ENCODE measurements around the gene CTNNA3. TPM values are rescaled to one million over a fixed set of nuclear protein-coding genes. Genes with fewer than 3 reads are reported as not detected.

CTNNA3 gene
- total and polyA plus RNA-seq, 7 donors: 0.85 to 66.2 (median 28.1) TPM

DNA sequence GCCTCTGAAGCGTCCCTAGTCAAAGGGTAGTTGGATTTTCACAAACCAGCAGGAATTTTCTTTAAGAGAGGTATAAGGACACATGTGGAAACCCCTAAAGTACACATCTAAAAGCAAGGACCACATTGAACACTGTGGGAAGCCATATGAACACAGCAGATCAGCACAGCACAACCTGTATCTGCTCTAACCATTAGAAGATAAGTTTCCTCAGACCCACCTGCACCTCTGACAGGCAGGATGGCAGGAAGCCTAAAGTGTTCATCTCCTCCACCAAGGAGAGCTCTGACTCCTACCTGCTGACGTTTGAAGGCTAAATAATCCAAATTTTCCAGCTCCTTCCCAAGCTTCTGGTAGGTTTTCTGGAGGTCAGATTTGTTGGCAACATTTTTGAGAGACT lies 174.4 kb downstream of the CTNNA3 start:
- H3K27me3 ChIP-seq (ENCODE audit: insufficient read depth in 3 of 3, low read length in 2 of 3): no peaks in the 10 kb centered on the region
- ATAC-seq: peak in 1 of 4 donors; percentile 21
- no peak overlapping the region for H3K4me3 ChIP-seq
- H3K4me1 ChIP-seq: no peaks in the 10 kb centered on the region
- H3K27ac ChIP-seq: no peak overlapping the region
- intact Hi-C loops (cut with DNase I): no loop called here
- 46 to 62% (median 52%) methylated on average over 2 of the region's 2 CpGs for WGBS, 3 donors
- peaks cover 0 to 6% of the 10 kb centered on the region in 2 donors for H3K36me3 ChIP-seq (ENCODE audit: insufficient read depth in 1 of 2, low read depth in 1 of 2)
- no peak for DNase-seq
- H3K9me3 ChIP-seq: no peaks in the 10 kb centered on the region
- TF ChIP-seq, protein P1, sequence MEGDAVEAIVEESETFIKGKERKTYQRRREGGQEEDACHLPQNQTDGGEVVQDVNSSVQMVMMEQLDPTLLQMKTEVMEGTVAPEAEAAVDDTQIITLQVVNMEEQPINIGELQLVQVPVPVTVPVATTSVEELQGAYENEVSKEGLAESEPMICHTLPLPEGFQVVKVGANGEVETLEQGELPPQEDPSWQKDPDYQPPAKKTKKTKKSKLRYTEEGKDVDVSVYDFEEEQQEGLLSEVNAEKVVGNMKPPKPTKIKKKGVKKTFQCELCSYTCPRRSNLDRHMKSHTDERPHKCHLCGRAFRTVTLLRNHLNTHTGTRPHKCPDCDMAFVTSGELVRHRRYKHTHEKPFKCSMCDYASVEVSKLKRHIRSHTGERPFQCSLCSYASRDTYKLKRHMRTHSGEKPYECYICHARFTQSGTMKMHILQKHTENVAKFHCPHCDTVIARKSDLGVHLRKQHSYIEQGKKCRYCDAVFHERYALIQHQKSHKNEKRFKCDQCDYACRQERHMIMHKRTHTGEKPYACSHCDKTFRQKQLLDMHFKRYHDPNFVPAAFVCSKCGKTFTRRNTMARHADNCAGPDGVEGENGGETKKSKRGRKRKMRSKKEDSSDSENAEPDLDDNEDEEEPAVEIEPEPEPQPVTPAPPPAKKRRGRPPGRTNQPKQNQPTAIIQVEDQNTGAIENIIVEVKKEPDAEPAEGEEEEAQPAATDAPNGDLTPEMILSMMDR (IDR thresholded peaks at IDR 0.05): no peak

DNA sequence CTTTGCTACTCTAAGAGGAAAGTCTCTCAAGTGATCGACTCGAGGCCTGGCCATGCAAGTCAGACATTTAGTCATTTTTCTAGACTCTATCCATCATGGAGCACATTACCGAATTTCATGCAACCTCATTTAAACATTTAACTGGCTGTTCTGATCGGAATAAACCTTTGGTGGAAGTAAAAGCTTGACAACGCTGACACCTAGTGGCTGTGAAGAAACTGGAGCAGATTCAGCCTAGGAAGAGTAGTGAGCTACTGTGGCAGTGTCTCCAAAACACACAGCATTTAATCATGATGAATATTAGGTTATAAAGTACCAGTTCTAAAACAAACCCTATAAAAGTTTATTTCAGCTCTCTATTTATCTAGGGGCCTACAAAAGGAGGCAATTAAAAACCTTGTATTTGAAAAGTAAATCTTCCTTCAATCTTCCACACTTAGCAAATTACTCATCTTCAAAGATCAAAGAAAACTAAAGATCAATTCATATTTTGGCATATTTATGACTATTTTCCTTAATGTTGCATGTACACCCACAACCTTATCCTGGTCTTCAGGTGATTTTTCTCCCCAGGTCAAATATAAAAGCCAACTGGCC lies 175.0 kb downstream of the CTNNA3 start:
- Histone ChIP-seq H3K27me3 (ENCODE audit: insufficient read depth in 3 of 3, low read length in 2 of 3) (no peaks in the 10 kb centered on the region), H3K36me3 (ENCODE audit: insufficient read depth in 1 of 2, low read depth in 1 of 2) (peaks cover 0 to 6% of the 10 kb centered on the region in 2 donors), H3K9me3 (no peaks in the 10 kb centered on the region), H3K4me1 (no peaks in the 10 kb centered on the region), H3K4me3 (no peak overlapping the region), H3K27ac (no peak overlapping the region)
- DNase-seq (no peak), ATAC-seq (peak; percentile 73 to 95 (median 80))
- TF ChIP-seq, protein P1 (IDR thresholded peaks at IDR 0.05): peak; percentile 78
- intact Hi-C loops (cut with DNase I): no loop called here
- WGBS, 3 donors: 4 to 6% (median 4%) methylated on average over 5 of the region's 5 CpGs

DNA sequence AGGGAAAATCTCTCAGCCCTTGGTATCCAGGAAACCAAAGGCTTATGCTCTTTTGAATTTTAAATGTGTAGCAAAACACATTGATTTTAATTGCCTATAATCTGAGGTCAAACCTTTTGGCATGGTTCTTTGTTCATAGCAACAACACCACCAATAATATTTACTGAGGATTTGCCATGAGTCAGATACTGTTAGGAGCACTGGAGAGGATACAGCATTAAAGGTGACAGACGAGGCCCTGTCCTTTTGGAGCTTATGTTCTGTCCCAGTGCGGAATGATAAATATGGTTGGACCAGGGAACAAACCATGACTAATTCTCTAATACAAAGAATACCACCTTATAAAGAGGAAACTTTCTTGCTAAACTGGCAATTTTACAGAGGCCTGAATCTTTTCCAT lies 176.6 kb downstream of the CTNNA3 start:
- Histone ChIP-seq H3K27me3 (ENCODE audit: insufficient read depth in 3 of 3, low read length in 2 of 3) (no peaks in the 10 kb centered on the region), H3K9me3 (no peaks in the 10 kb centered on the region), H3K4me3 (no peak overlapping the region), H3K36me3 (ENCODE audit: insufficient read depth in 1 of 2, low read depth in 1 of 2) (peaks cover 0 to 6% of the 10 kb centered on the region in 2 donors), H3K4me1 (no peaks in the 10 kb centered on the region), H3K27ac (no peak overlapping the region)
- peak in 1 of 4 donors; percentile 40 for ATAC-seq
- WGBS, 3 donors: 45 to 78% (median 55%) methylated on average over 2 of the region's 2 CpGs
- intact Hi-C loops (cut with DNase I): no loop called here
- TF ChIP-seq, protein P1 (IDR thresholded peaks at IDR 0.05): no peak
- DNase-seq: no peak

DNA sequence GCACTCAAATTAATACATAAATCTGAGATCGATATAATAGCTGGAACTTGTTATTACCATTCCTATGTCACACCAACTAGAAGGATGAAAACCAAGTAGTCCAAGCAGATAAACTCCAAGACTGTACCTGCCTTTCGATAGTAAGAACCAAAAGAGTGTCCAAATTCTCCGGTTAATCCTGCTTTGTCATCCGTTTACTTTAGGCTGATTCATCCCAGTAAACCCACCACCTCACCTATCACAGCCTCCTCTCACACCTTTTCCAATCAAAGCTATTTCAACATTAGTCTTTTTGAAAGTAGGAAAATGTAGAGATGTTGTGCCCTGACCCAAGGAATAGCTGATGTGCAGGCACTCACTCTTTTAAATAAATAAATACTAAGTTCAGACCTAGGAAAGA lies 177.2 kb downstream of the CTNNA3 start:
- Histone ChIP-seq H3K9me3 (no peaks in the 10 kb centered on the region), H3K36me3 (ENCODE audit: insufficient read depth in 1 of 2, low read depth in 1 of 2) (peaks cover 0 to 6% of the 10 kb centered on the region in 2 donors), H3K4me1 (no peaks in the 10 kb centered on the region), H3K27me3 (ENCODE audit: insufficient read depth in 3 of 3, low read length in 2 of 3) (no peaks in the 10 kb centered on the region), H3K27ac (no peak overlapping the region), H3K4me3 (no peak overlapping the region)
- 78 to 87% (median 84%) methylated on average over 4 of the region's 4 CpGs for WGBS, 3 donors
- intact Hi-C loops (cut with DNase I): no loop called here
- ATAC-seq (no peak), DNase-seq (no peak)
- TF ChIP-seq, protein P1 (IDR thresholded peaks at IDR 0.05): no peak

DNA sequence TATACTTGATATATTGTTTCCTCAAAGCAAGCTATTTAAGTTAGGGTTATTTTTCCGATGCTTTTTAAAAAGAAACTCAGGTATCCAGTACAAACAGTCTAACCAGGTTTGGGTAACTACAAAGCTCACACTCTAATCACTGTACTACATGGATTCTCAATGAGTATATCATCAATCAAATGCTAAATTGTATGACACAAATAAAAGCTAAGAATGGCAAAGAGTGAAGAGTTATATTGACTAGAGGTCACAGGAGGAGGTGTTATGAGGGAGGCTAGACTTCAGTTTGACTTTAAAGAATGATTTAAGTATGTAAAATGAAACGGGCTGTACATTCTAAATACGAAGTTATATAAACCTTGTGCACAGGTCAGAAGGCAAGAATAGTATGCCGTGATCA lies 178.0 kb downstream of the CTNNA3 start:
- TF ChIP-seq, protein P1 (IDR thresholded peaks at IDR 0.05): no peak
- Histone ChIP-seq H3K27ac (no peak overlapping the region), H3K4me3 (no peak overlapping the region), H3K27me3 (ENCODE audit: insufficient read depth in 3 of 3, low read length in 2 of 3) (no peaks in the 10 kb centered on the region), H3K4me1 (no peaks in the 10 kb centered on the region), H3K9me3 (no peaks in the 10 kb centered on the region), H3K36me3 (ENCODE audit: insufficient read depth in 1 of 2, low read depth in 1 of 2) (peaks cover 0 to 6% of the 10 kb centered on the region in 2 donors)
- ATAC-seq (no peak), DNase-seq (no peak)
- 65 to 88% (median 71%) methylated on average over 4 of the region's 4 CpGs for WGBS, 3 donors
- intact Hi-C loops (cut with DNase I): no loop called here

Measured in psoas muscle (tissue), 8 donors.